Measurements from ENCODE around the gene BACH2. TPM values are rescaled to one million over a fixed set of nuclear protein-coding genes. Genes with fewer than 3 reads are reported as not detected.

The BACH2 gene
- total RNA-seq, 1 donor: 0.27 TPM

GRCh38 chr6:90227213-90227612 lies 69.4 kb downstream of the BACH2 start:
- no peak overlapping the region for H3K4me3 ChIP-seq (ENCODE audit: low read depth, low read length)
- TF ChIP-seq CTCF (IDR thresholded peaks at IDR 0.05; ENCODE audit: insufficient read depth, low read length): no peak
- no peak for DNase-seq (ENCODE audit: low read depth)

GRCh38 chr6:90226257-90226656 lies 70.4 kb downstream of the BACH2 start:
- no peak for TF ChIP-seq CTCF (IDR thresholded peaks at IDR 0.05; ENCODE audit: insufficient read depth, low read length)
- H3K4me3 ChIP-seq (ENCODE audit: low read depth, low read length): no peak overlapping the region
- peak; percentile 53 for DNase-seq (ENCODE audit: low read depth)

- TF ChIP-seq CTCF (IDR thresholded peaks at IDR 0.05; ENCODE audit: insufficient read depth, low read length): no peak
- peak; percentile 19 for DNase-seq (ENCODE audit: low read depth)
- H3K4me3 ChIP-seq (ENCODE audit: low read depth, low read length): no peak overlapping the region
Measured at GRCh38 chr6:90224196-90224595, 72.4 kb downstream of the BACH2 start.

GRCh38 chr6:90222724-90223198 lies 73.9 kb downstream of the BACH2 start:
- no peak overlapping the region for H3K4me3 ChIP-seq (ENCODE audit: low read depth, low read length)
- TF ChIP-seq CTCF (IDR thresholded peaks at IDR 0.05; ENCODE audit: insufficient read depth, low read length): no peak
- no peak for DNase-seq (ENCODE audit: low read depth)

- TF ChIP-seq CTCF (IDR thresholded peaks at IDR 0.05; ENCODE audit: insufficient read depth, low read length): no peak
- DNase-seq (ENCODE audit: low read depth): no peak
- H3K4me3 ChIP-seq (ENCODE audit: low read depth, low read length): no peak overlapping the region
Measured at GRCh38 chr6:90222008-90222407, 74.6 kb downstream of the BACH2 start.

- no peak for DNase-seq (ENCODE audit: low read depth)
Measured at GRCh38 chr6:90221403-90221802, 75.2 kb downstream of the BACH2 start.

More at GRCh38 chr6:90221403-90221802, 75.2 kb downstream of the BACH2 start:
- TF ChIP-seq CTCF (IDR thresholded peaks at IDR 0.05; ENCODE audit: insufficient read depth, low read length): no peak
- no peak overlapping the region for H3K4me3 ChIP-seq (ENCODE audit: low read depth, low read length)
